Aorta (tissue), 5 donors: ENCODE measurements around the gene LPP. TPM values are rescaled to one million over a fixed set of nuclear protein-coding genes. Genes with fewer than 3 reads are reported as not detected.
A peak's percentile ranks its signal among the peaks of the same experiment; 100 is the strongest.

Experiments
- ATAC-seq: fragments of 200-7000 bp; cut with Tn5 transposase; one replicate; pipeline ENCODE4 v1.9.1; 2022; ENCODE audit warnings: moderate library complexity; ENCODE audit not compliant: low FRiP score
- DNase-seq, 2 donors: peaks; one replicate each; pipeline ENCODE4 v3.0.0-alpha.2; 2020
- H3K27ac ChIP-seq, 2 donors: one replicate each; pipeline ENCODE4 v1.5.1; 2013; ENCODE audit warnings: low read length in 2 of 2, mild to moderate bottlenecking in 2 of 2, moderate library complexity in 2 of 2, control low read depth in 1 of 2, inconsistent platforms in 1 of 2, low read depth in 1 of 2
- H3K27me3 ChIP-seq, 2 donors: one replicate each; pipeline ENCODE4 v1.6.1; 2013; ENCODE audit warnings: control low read depth in 1 of 2, low read length in 1 of 2, mild to moderate bottlenecking in 1 of 2, moderate library complexity in 1 of 2; ENCODE audit not compliant: insufficient read depth in 2 of 2, control insufficient read depth in 1 of 2
- H3K36me3 ChIP-seq, 2 donors: one replicate each; pipeline ENCODE4 v1.6.1; 2013; ENCODE audit warnings: control low read depth in 1 of 2, low read length in 1 of 2, mild to moderate bottlenecking in 1 of 2; ENCODE audit not compliant: insufficient read depth in 2 of 2, control insufficient read depth in 1 of 2
- H3K4me1 ChIP-seq, 2 donors: one replicate each; pipeline ENCODE4 v1.6.1; 2013; ENCODE audit warnings: low read length in 2 of 2, control low read depth in 1 of 2, mild to moderate bottlenecking in 1 of 2, moderate library complexity in 1 of 2; ENCODE audit not compliant: insufficient read depth in 2 of 2, control insufficient read depth in 1 of 2
- H3K4me3 ChIP-seq, 2 donors: one replicate each; pipeline ENCODE4 v1.5.1; 2013; ENCODE audit warnings: low read length in 2 of 2, control low read depth in 1 of 2, mild to moderate bottlenecking in 1 of 2
- H3K9me3 ChIP-seq: one replicate; pipeline ENCODE4 v1.6.1; 2013; ENCODE audit warnings: mild to moderate bottlenecking, low read length; ENCODE audit not compliant: control insufficient read depth
- WGBS, 2 donors: extraction: QIAGEN DNeasy Blood & Tissue Kit; methylation state at CpG; one replicate each; pipeline ENCODE4 v1.1.7; 2013; 5-methylcytosine and 5-hydroxymethylcytosine counted together
- intact Hi-C, 2 donors: fragments of 100-400 bp; cut with DNase I; formaldehyde crosslinking; loops; one replicate each; pipeline versions ENCODE4 v1.14.2 to v1.15.0; 2022
- polyA plus RNA-seq, 2 donors: library from polyadenylated mRNA; stranded (reverse); fragments of 200-250 nt; gene quantifications; one replicate each; pipeline ENCODE4 v1.2.3, GENCODE V29; 2013
- total RNA-seq, 2 donors: library from RNA; stranded (reverse); fragmentation: NEBNext Ultra II Directional; extraction: Animal tissue kit (Norgen Biotek cat#: 25700); gene quantifications; one replicate each; pipeline ENCODE4 v1.2.1, GENCODE V29; 2021
- donor health status: healthy with polysubstance abuse.
- donor health status: Bipolar disorder and iron deficiency.
- donor health status: DM: no; HTN: no; CAD: no.
- donor health status: DM: no; HTN: no; CAD: no.
- donor health status: DM: yes; HTN: yes; CAD: no.

The LPP gene
- total and polyA plus RNA-seq, 4 donors = 37.7 to 2,536 (median 527) TPM

GRCh38 chr3:188452158-188452772 is 298.3 kb downstream of the LPP start:
- H3K27ac ChIP-seq = no peak overlapping the region

GRCh38 chr3:188453431-188454384 is 299.8 kb downstream of the LPP start:
- Histone ChIP-seq H3K36me3 (peaks cover 0 to 2% of the 10 kb centered on the region in 2 donors), H3K27ac (no peak overlapping the region), H3K4me3 (no peak overlapping the region), H3K4me1 (peaks cover 2 to 11% of the 10 kb centered on the region in 2 donors), H3K9me3 (no peaks in the 10 kb centered on the region), H3K27me3 (no peaks in the 10 kb centered on the region)
- no peak for ATAC-seq
- intact Hi-C loops = no loop called here
- no peak for DNase-seq
- 75 to 79% methylated on average over 6 of the region's 6 CpGs for WGBS, 2 donors

More at GRCh38 chr3:188452158-188452772, 298.3 kb downstream of the LPP start:
- Histone ChIP-seq H3K4me1 (peaks cover 2 to 14% of the 10 kb centered on the region in 2 donors), H3K27me3 (no peaks in the 10 kb centered on the region), H3K4me3 (no peak overlapping the region), H3K9me3 (no peaks in the 10 kb centered on the region), H3K36me3 (peaks cover 0 to 2% of the 10 kb centered on the region in 2 donors)
- no peak for ATAC-seq
- intact Hi-C loops = no loop called here
- no peak for DNase-seq
- 92% methylated on average over 8 of the region's 8 CpGs for WGBS, 2 donors

- no peaks in the 10 kb centered on the region for H3K27me3 ChIP-seq
- intact Hi-C loops = no loop called here
- H3K36me3 ChIP-seq = peaks cover 0 to 2% of the 10 kb centered on the region in 2 donors
- 57 to 58% methylated on average over 4 of the region's 4 CpGs for WGBS, 2 donors
- H3K27ac ChIP-seq = no peak overlapping the region
- no peak overlapping the region for H3K4me3 ChIP-seq
- no peak for ATAC-seq
- DNase-seq = no peak
- no peaks in the 10 kb centered on the region for H3K9me3 ChIP-seq
- peaks cover 2 to 9% of the 10 kb centered on the region in 2 donors for H3K4me1 ChIP-seq
Observed at GRCh38 chr3:188455748-188456147, 301.8 kb downstream of the LPP start.

GRCh38 chr3:188458756-188459155 is 304.8 kb downstream of the LPP start:
- no peak overlapping the region for H3K4me3 ChIP-seq
- DNase-seq (no peak), ATAC-seq (no peak)
- H3K4me1 ChIP-seq = peaks cover 2 to 9% of the 10 kb centered on the region in 2 donors
- intact Hi-C loops = no loop called here
- H3K27me3 ChIP-seq = no peaks in the 10 kb centered on the region
- H3K9me3 ChIP-seq = no peaks in the 10 kb centered on the region
- 20 to 52% methylated on average over 2 of the region's 2 CpGs for WGBS, 2 donors
- no peaks in the 10 kb centered on the region for H3K36me3 ChIP-seq
- no peak overlapping the region for H3K27ac ChIP-seq

GRCh38 chr3:188465311-188465710 is 311.4 kb downstream of the LPP start:
- DNase-seq (no peak), ATAC-seq (no peak)
- no peak overlapping the region for H3K4me3 ChIP-seq
- whole genome bisulfite sequencing, 2 donors = 80 to 86% methylated on average over 6 of the region's 6 CpGs
- H3K27me3 ChIP-seq = no peaks in the 10 kb centered on the region
- H3K9me3 ChIP-seq = no peaks in the 10 kb centered on the region
- H3K4me1 ChIP-seq = peaks cover 5 to 6% of the 10 kb centered on the region in 2 donors
- H3K27ac ChIP-seq = no peak overlapping the region
- intact Hi-C loops = no loop called here
- H3K36me3 ChIP-seq = peaks cover 0 to 3% of the 10 kb centered on the region in 2 donors

GRCh38 chr3:188468196-188468595 is 314.2 kb downstream of the LPP start:
- Histone ChIP-seq H3K27ac (no peak overlapping the region), H3K27me3 (no peaks in the 10 kb centered on the region), H3K4me1 (peaks cover 11 to 14% of the 10 kb centered on the region in 2 donors), H3K4me3 (no peak overlapping the region), H3K36me3 (peaks cover 2 to 3% of the 10 kb centered on the region in 2 donors), H3K9me3 (no peaks in the 10 kb centered on the region)
- intact Hi-C loops = no loop called here
- DNase-seq (no peak), ATAC-seq (no peak)
- 86 to 88% methylated on average over 2 of the region's 2 CpGs for WGBS, 2 donors

- H3K27me3 ChIP-seq = no peaks in the 10 kb centered on the region
- H3K36me3 ChIP-seq = peaks cover 2 to 3% of the 10 kb centered on the region in 2 donors
- DNase-seq = no peak
- WGBS, 2 donors = 16 to 26% methylated on average over 3 of the region's 3 CpGs
- no peak overlapping the region for H3K4me3 ChIP-seq
- no peaks in the 10 kb centered on the region for H3K9me3 ChIP-seq
- H3K4me1 ChIP-seq = peaks cover 11 to 14% of the 10 kb centered on the region in 2 donors
- peak overlapping the region in 1 of 2 donors; percentile 44 for H3K27ac ChIP-seq
- peak; percentile 69 for ATAC-seq
- intact Hi-C loops = no loop called here
Observed at GRCh38 chr3:188468662-188469061, 314.7 kb downstream of the LPP start.

GRCh38 chr3:188469228-188469885 is 315.4 kb downstream of the LPP start:
- Histone ChIP-seq H3K27me3 (no peaks in the 10 kb centered on the region), H3K27ac (no peak overlapping the region), H3K4me3 (no peak overlapping the region), H3K9me3 (no peaks in the 10 kb centered on the region), H3K36me3 (peaks cover 2 to 3% of the 10 kb centered on the region in 2 donors), H3K4me1 (peaks cover 11 to 17% of the 10 kb centered on the region in 2 donors)
- no peak for DNase-seq
- intact Hi-C loops = no loop called here
- peak; percentile 79 for ATAC-seq
- 31 to 34% methylated on average over 10 of the region's 10 CpGs for WGBS, 2 donors
